GM21529 (cell line): Measurements from ENCODE around the gene ASCC1.
"Not testable (repeated sequence)": the region's sequence is repeated elsewhere in the genome, so short reads cannot be mapped to it uniquely, and the experiment has no call there.

Experiments
- ATAC-seq: cut with Tn5 transposase; IDR thresholded peaks from one replicate; pipeline ENCODE4 v1.9.1; 2021; ENCODE audit not compliant: unreplicated experiment

ASCC1 gene

GRCh38 chr10:72173619-72174296 is 42.3 kb downstream of the ASCC1 start:
- ATAC-seq, result peak; percentile 61

- no peak for ATAC-seq
Measured at GRCh38 chr10:72173262-72173618, 42.8 kb downstream of the ASCC1 start.

GRCh38 chr10:72171175-72171630 is 44.9 kb downstream of the ASCC1 start:
- no peak for ATAC-seq

GRCh38 chr10:72170733-72171132 is 45.3 kb downstream of the ASCC1 start:
- ATAC-seq, result no peak

GRCh38 chr10:72170263-72170662 is 45.8 kb downstream of the ASCC1 start:
- no peak for ATAC-seq

- ATAC-seq, result no peak
Measured at GRCh38 chr10:72167118-72167517, 49.0 kb downstream of the ASCC1 start.

GRCh38 chr10:72164617-72165016 is 51.5 kb downstream of the ASCC1 start:
- no peak for ATAC-seq

GRCh38 chr10:72162978-72163377 is 53.1 kb downstream of the ASCC1 start:
- no peak for ATAC-seq

GRCh38 chr10:72158176-72158575 is 57.9 kb downstream of the ASCC1 start:
- no peak for ATAC-seq

- no peak for ATAC-seq
Measured at GRCh38 chr10:72156223-72156622, 59.9 kb downstream of the ASCC1 start.

- ATAC-seq, result no peak
Measured at GRCh38 chr10:72152286-72152685, 63.8 kb downstream of the ASCC1 start.

GRCh38 chr10:72150746-72151478 is 65.2 kb downstream of the ASCC1 start:
- not testable (repeated sequence) for ATAC-seq

- not testable (repeated sequence) for ATAC-seq
Measured at GRCh38 chr10:72147324-72147584, 68.8 kb downstream of the ASCC1 start.

GRCh38 chr10:72146559-72147323 is 69.3 kb downstream of the ASCC1 start:
- no peak for ATAC-seq

GRCh38 chr10:72146071-72146470 is 70.0 kb downstream of the ASCC1 start:
- ATAC-seq, result no peak

- no peak for ATAC-seq
Measured at GRCh38 chr10:72145657-72146056, 70.4 kb downstream of the ASCC1 start.

GRCh38 chr10:72140850-72141249 is 75.2 kb downstream of the ASCC1 start:
- no peak for ATAC-seq

- ATAC-seq, result no peak
Measured at GRCh38 chr10:72140174-72140573, 75.9 kb downstream of the ASCC1 start.

GRCh38 chr10:72137583-72137982 is 78.5 kb downstream of the ASCC1 start:
- no peak for ATAC-seq

GRCh38 chr10:72136225-72136624 is 79.9 kb downstream of the ASCC1 start:
- ATAC-seq, result not testable (repeated sequence)

GRCh38 chr10:72134785-72135767 is 81.0 kb downstream of the ASCC1 start:
- ATAC-seq, result no peak
